IMR-90 (cell line): Measurements from ENCODE around the gene HSPG2. TPM values are rescaled to one million over a fixed set of nuclear protein-coding genes. Genes with fewer than 3 reads are reported as not detected.
"Not testable (repeated sequence)": the region's sequence is repeated elsewhere in the genome, so short reads cannot be mapped to it uniquely, and the experiment has no call there.

Experiments
- ATAC-seq: fragments of 200-7000 bp; cut with Tn5 transposase; 2 replicates; pipeline ENCODE4 v1.9.1; 2020; ENCODE audit warnings: low read depth, mild to moderate bottlenecking, moderate library complexity
- BruUV-seq: library from RNA; stranded (reverse); fragments of 400-500 nt; replicated peaks from 2 replicates; lab custom pipeline; 2021; lab: Mats Ljungman, UMichigan
- CTCF ChIA-PET: fragments of 300-600 bp; formaldehyde crosslinking; extraction: SDS; loops from one replicate; lab custom pipeline; 2021; ENCODE audit warnings: antibody characterized with exemption; lab: Yijun Ruan, JAX
- POLR2A ChIA-PET: fragments of 300-600 bp; sonication (Branson Sonifier 250); formaldehyde crosslinking; loops from one replicate; lab custom pipeline; 2022; ENCODE audit warnings: antibody characterized with exemption; ENCODE audit not compliant: unreplicated experiment; lab: Charles Lee
- DNase-seq: peaks from one replicate; pipeline ENCODE4 v3.0.0; 2013
- H2AFZ ChIP-seq: replicated peaks from 2 replicates; pipeline ENCODE3; 2013; ENCODE audit warnings: low read length, mild to moderate bottlenecking; ENCODE audit not compliant: poor library complexity
- H2AK5ac ChIP-seq: 2 replicates; pipeline ENCODE4 v1.6.1; 2013; ENCODE audit warnings: low read depth, low read length, inconsistent platforms
- H2AK9ac ChIP-seq: replicated peaks from 2 replicates; pipeline ENCODE3; 2013; ENCODE audit warnings: mild to moderate bottlenecking, low read depth, low read length, moderate library complexity; ENCODE audit not compliant: poor library complexity
- H2BK120ac ChIP-seq: 2 replicates; pipeline ENCODE4 v1.6.1; 2013; ENCODE audit warnings: low read depth, low read length, inconsistent platforms
- H2BK15ac ChIP-seq: 3 replicates; pipeline ENCODE4 v1.6.1; 2013; ENCODE audit warnings: low read depth, low read length, inconsistent platforms
- H2BK20ac ChIP-seq: 2 replicates; pipeline ENCODE4 v1.6.1; 2013; ENCODE audit warnings: low read depth, mild to moderate bottlenecking, inconsistent platforms, low read length, moderate library complexity
- H2BK5ac ChIP-seq: 2 replicates; pipeline ENCODE4 v1.6.1; 2013; ENCODE audit warnings: mild to moderate bottlenecking, low read depth, low read length, inconsistent platforms; ENCODE audit not compliant: poor library complexity, severe bottlenecking
- H3K14ac ChIP-seq: replicated peaks from 2 replicates; pipeline ENCODE4 v1.6.1; 2013; ENCODE audit warnings: low read depth, low read length, inconsistent platforms
- H3K18ac ChIP-seq: 2 replicates; pipeline ENCODE4 v1.6.1; 2013; ENCODE audit warnings: low read depth, low read length, control low read depth
- H3K23ac ChIP-seq: 2 replicates; pipeline ENCODE4 v1.6.1; 2013; ENCODE audit warnings: low read depth, low read length, inconsistent platforms
- H3K27ac ChIP-seq: 2 replicates; pipeline ENCODE4 v1.5.1; 2013; ENCODE audit warnings: mild to moderate bottlenecking, control low read depth, low read length; ENCODE audit not compliant: insufficient read depth
- H3K27me3 ChIP-seq: 2 replicates; pipeline ENCODE4 v1.6.1; 2013; ENCODE audit warnings: low read length; ENCODE audit not compliant: control insufficient read depth, insufficient read depth
- H3K36me3 ChIP-seq: 2 replicates; pipeline ENCODE4 v1.6.1; 2013; ENCODE audit warnings: low read length, mixed read lengths; ENCODE audit not compliant: control insufficient read depth, insufficient read depth
- H3K4ac ChIP-seq: 2 replicates; pipeline ENCODE4 v1.6.1; 2013; ENCODE audit warnings: low read depth, low read length, inconsistent platforms
- H3K4me1 ChIP-seq: 2 replicates; pipeline ENCODE4 v1.6.1; 2013; ENCODE audit warnings: low read length, mixed read lengths; ENCODE audit not compliant: control insufficient read depth, insufficient read depth
- H3K4me2 ChIP-seq: 2 replicates; pipeline ENCODE4 v1.6.1; 2013; ENCODE audit warnings: low read depth, mild to moderate bottlenecking, control low read depth, low read length, moderate library complexity
- H3K4me3 ChIP-seq: 2 replicates; pipeline ENCODE4 v1.5.1; 2013; ENCODE audit warnings: low read depth, mild to moderate bottlenecking, control low read depth, low read length, moderate library complexity; ENCODE audit not compliant: insufficient read depth
- H3K56ac ChIP-seq: 2 replicates; pipeline ENCODE4 v1.6.1; 2013; ENCODE audit warnings: low read length, inconsistent platforms; ENCODE audit not compliant: insufficient read depth; ENCODE audit errors: extremely low read depth
- H3K79me1 ChIP-seq, 2 experiments: 2 replicates each; pipeline ENCODE4 v1.6.1; 2013; ENCODE audit warnings: low read length in 2 of 2, inconsistent platforms in 1 of 2, low read depth in 1 of 2
- H3K9ac ChIP-seq: 2 replicates; pipeline ENCODE4 v1.6.1; 2013; ENCODE audit warnings: low read depth, low read length, control low read depth
- H3K9me1 ChIP-seq: 2 replicates; pipeline ENCODE4 v1.6.1; 2013; ENCODE audit warnings: low read length, inconsistent platforms; ENCODE audit not compliant: insufficient read depth
- H3K9me3 ChIP-seq: 2 replicates; pipeline ENCODE4 v1.6.1; 2013; ENCODE audit warnings: low read length; ENCODE audit not compliant: control insufficient read depth, insufficient read depth
- H4K20me1 ChIP-seq: 2 replicates; pipeline ENCODE4 v1.6.1; 2013; ENCODE audit warnings: low read length, inconsistent platforms; ENCODE audit not compliant: insufficient read depth
- H4K5ac ChIP-seq: 2 replicates; pipeline ENCODE4 v1.6.1; 2013; ENCODE audit warnings: mild to moderate bottlenecking, low read depth, low read length, control low read depth
- H4K8ac ChIP-seq, 2 experiments: 2 replicates each; pipeline ENCODE4 v1.6.1; 2013; ENCODE audit warnings: low read depth in 2 of 2, low read length in 2 of 2, control low read depth in 1 of 2, inconsistent platforms in 1 of 2
- H4K91ac ChIP-seq: 2 replicates; pipeline ENCODE4 v1.6.1; 2013; ENCODE audit warnings: low read depth, low read length, inconsistent platforms; ENCODE audit not compliant: insufficient read depth
- CTCF ChIP-seq: conservative IDR thresholded peaks from 2 replicates; pipeline ENCODE4 v1.5.1; 2012; ENCODE audit warnings: mild to moderate bottlenecking, low read depth, low read length, improper control_type of control experiment
- RAD21 ChIP-seq: IDR thresholded peaks from 2 replicates; pipeline ENCODE4 v1.6.1; 2012; ENCODE audit warnings: low read length, improper control_type of control experiment
- WGBS, 2 experiments: methylation state at CpG; one replicate each; pipeline versions ENCODE4 v1.1.5 to v1.1.7; 2013; ENCODE audit warnings: missing lambda C conversion rate in 2 of 2; ENCODE audit not compliant: insufficient read length in 1 of 2; ENCODE audit errors: extremely low coverage in 2 of 2; 5-methylcytosine and 5-hydroxymethylcytosine counted together
- dilution Hi-C: fragments of 300-500 bp; cut with HindIII; formaldehyde crosslinking; loops from one replicate; pipeline ENCODE4 v1.14.3; 2018; ENCODE audit warnings: low sequenced_read_pairs; ENCODE audit not compliant: unreplicated experiment
- in situ Hi-C: fragments of 300-500 bp; cut with MboI; formaldehyde crosslinking; loops from 3 replicates; pipeline ENCODE4 v1.14.3; 2019; ENCODE audit warnings: low sequenced_read_pairs, inconsistent platforms, mixed read lengths
- intact Hi-C: fragments of 100-400 bp; cut with micrococcal nuclease; formaldehyde crosslinking; loops from 2 replicates; pipeline ENCODE4 v1.10.0; 2022
- polyA plus RNA-seq, 3 experiments: library from polyadenylated mRNA; depleted of rRNA; stranded (reverse); fragments of >200 nt; gene quantifications; 2 replicates each; pipeline ENCODE4 v1.2.3, GENCODE V29; 2012; ENCODE audit warnings: low replicate concordance in 1 of 3
- total RNA-seq: library from RNA; depleted of rRNA; stranded (reverse); fragments of >200 nt; gene quantifications from 2 replicates; pipeline ENCODE4 v1.2.3, GENCODE V29; 2012

The HSPG2 gene
- total and polyA plus RNA-seq, 2 of the 4 experiments (the other 2 are of a cell fraction): 15.8 to 94.0 TPM

DNA sequence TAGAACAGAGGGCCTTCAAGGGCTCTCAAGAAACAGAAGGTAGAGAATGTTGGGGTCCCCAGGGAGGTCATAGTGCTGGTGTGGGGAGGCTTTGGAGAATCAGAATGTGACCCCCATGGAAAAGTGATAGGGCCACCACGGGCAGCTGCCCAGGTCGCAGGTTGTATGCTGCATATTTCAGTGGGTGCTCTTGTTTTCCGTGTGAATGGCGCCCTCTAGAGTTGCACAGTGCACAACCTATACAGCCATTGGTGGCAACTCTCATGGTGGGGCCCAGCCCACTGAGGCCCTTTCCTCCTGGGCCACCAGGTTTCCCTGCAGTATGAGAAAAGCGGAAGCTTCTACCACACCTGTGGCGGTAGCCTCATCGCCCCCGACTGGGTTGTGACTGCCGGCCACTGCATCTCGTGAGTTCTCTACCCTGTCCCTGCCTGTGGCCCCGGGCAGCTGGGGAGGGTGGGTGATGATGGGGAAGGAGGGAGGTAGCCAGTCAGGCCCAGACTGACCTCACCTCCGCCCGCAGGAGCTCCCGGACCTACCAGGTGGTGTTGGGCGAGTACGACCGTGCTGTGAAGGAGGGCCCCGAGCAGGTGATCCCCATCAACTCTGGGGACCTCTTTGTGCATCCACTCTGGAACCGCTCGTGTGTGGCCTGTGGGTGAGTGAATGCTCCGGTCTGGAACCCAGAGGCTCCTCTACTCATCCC, 43.6 kb upstream of the HSPG2 start:
- WGBS, 2 experiments: no CpG with 5 or more reads among the region's 21 CpGs
- BruUV-seq, CTCF ChIA-PET: not testable (repeated sequence)

GRCh38 chr1:21978209-21978608, 41.1 kb upstream of the HSPG2 start:
- in situ Hi-C loops, H3K27ac ChIP-seq, H2AK5ac ChIP-seq, H3K9me3 ChIP-seq, H2BK15ac ChIP-seq, H3K79me1 ChIP-seq, H3K4ac ChIP-seq, H3K9ac ChIP-seq, DNase-seq, ATAC-seq, H4K91ac ChIP-seq, H3K14ac ChIP-seq, POLR2A ChIA-PET, CTCF ChIA-PET, dilution Hi-C loops, BruUV-seq, H3K23ac ChIP-seq, H3K9me1 ChIP-seq, H3K27me3 ChIP-seq, H3K36me3 ChIP-seq, H3K18ac ChIP-seq, H4K20me1 ChIP-seq, H2AK9ac ChIP-seq, H2BK5ac ChIP-seq, H3K4me3 ChIP-seq, H2BK120ac ChIP-seq, H4K8ac ChIP-seq, H3K4me2 ChIP-seq, intact Hi-C loops, H2BK20ac ChIP-seq, H3K56ac ChIP-seq, H3K4me1 ChIP-seq, H2AFZ ChIP-seq, H4K5ac ChIP-seq: not testable (repeated sequence)
- 73% methylated on average over 3 of the region's 11 CpGs; no CpG with 5 or more reads in 1 of the 2 experiments for WGBS, 2 experiments

More for the DNA sequence above, 43.6 kb upstream of the HSPG2 start:
- H2BK20ac ChIP-seq, H2BK15ac ChIP-seq, H3K9me1 ChIP-seq, H3K27me3 ChIP-seq, H4K91ac ChIP-seq, H3K36me3 ChIP-seq, H2AK5ac ChIP-seq, H3K23ac ChIP-seq, H2BK5ac ChIP-seq, H3K9me3 ChIP-seq, H4K20me1 ChIP-seq, H3K14ac ChIP-seq, H3K27ac ChIP-seq, intact Hi-C loops, in situ Hi-C loops, H3K18ac ChIP-seq, H3K4me3 ChIP-seq, H2AK9ac ChIP-seq, H3K56ac ChIP-seq, H4K8ac ChIP-seq, H2BK120ac ChIP-seq, H3K4me2 ChIP-seq, H4K5ac ChIP-seq, dilution Hi-C loops, H3K9ac ChIP-seq, H3K4ac ChIP-seq, H2AFZ ChIP-seq, H3K79me1 ChIP-seq, H3K4me1 ChIP-seq: not testable (repeated sequence)
- peak; percentile 26; the same call in 1 of the 2 replicates for TF ChIP-seq RAD21
- TF ChIP-seq CTCF: 0 out of 2 replicates have a peak, but pooled peaks have one; percentile 19
- ATAC-seq (peak; percentile 67), DNase-seq (peak; percentile 11)
- POLR2A ChIA-PET: interaction anchor here (0.6 kb wide), 1 partner anchor 1296 kb away, joined by 3 read pairs; no protein-coding TSS in a partner anchor
